ENCODE measurements around the gene OLFM2. TPM values are rescaled to one million over a fixed set of nuclear protein-coding genes. Genes with fewer than 3 reads are reported as not detected.

Gene OLFM2
- total RNA-seq, 2 donors from 2014 or later: 3.1 to 11.9 TPM

DNA sequence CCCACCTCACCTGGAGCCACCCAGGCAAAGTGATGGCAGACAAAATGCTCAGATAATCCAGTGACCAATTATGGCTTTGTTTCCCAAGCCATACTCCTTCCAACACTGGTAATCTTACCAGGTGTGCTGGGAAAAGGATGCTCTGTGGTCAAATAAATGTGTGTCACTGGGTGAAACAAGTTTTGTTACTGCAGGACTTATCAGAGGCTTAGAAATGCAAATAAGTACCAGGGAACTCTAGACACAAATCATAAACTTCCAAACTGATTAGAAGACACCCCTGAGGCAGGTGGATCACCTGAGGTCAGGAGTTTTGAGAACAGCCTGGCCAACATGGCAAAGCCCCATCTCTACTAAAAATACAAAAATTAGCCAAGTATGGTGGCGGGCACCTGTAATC, 74.8 kb downstream of the OLFM2 start:
- Histone ChIP-seq H3K9me3 (no peaks in the 10 kb centered on the region), H3K27ac (no peak overlapping the region), H3K27me3 (no peaks in the 10 kb centered on the region), H3K4me3 (no peak overlapping the region), H3K36me3 (replicated peaks in 1 of 2; ENCODE audit: insufficient read depth in 1 of 2, low read depth in 2 of 2) (no peaks in the 10 kb centered on the region), H3K4me1 (no peaks in the 10 kb centered on the region)
- ATAC-seq (no peak), DNase-seq (no peak)
- intact Hi-C loops (cut with DNase I): no loop called here
- 100% methylated on average over 1 of the region's 1 CpG for WGBS, 2 donors
- TF ChIP-seq, protein P1, sequence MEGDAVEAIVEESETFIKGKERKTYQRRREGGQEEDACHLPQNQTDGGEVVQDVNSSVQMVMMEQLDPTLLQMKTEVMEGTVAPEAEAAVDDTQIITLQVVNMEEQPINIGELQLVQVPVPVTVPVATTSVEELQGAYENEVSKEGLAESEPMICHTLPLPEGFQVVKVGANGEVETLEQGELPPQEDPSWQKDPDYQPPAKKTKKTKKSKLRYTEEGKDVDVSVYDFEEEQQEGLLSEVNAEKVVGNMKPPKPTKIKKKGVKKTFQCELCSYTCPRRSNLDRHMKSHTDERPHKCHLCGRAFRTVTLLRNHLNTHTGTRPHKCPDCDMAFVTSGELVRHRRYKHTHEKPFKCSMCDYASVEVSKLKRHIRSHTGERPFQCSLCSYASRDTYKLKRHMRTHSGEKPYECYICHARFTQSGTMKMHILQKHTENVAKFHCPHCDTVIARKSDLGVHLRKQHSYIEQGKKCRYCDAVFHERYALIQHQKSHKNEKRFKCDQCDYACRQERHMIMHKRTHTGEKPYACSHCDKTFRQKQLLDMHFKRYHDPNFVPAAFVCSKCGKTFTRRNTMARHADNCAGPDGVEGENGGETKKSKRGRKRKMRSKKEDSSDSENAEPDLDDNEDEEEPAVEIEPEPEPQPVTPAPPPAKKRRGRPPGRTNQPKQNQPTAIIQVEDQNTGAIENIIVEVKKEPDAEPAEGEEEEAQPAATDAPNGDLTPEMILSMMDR (IDR thresholded peaks at IDR 0.05): no peak
- TF ChIP-seq POLR2A (IDR thresholded peaks at IDR 0.05): no peak

DNA sequence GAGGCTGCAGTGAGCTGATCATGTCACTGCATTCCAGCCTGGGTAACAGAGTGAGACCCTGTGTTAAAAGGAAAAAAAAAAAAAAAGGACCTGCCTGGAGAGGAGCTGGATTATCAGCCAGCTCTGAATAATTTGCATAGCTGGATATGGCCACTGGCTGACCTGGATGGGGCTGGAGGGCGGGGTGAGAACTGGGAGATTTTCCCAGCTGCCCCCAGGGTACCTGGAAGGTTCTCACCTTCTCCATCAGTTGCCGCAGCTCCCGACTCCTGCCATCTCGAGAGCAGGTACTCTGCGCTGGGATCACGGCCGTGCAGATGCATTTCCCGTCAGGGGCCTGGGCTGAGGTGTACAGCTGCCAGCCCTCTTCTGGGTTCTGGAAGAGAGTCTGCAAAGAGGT, 75.9 kb downstream of the OLFM2 start:
- TF ChIP-seq, protein P1 (IDR thresholded peaks at IDR 0.05): no peak
- no peak for TF ChIP-seq POLR2A (IDR thresholded peaks at IDR 0.05)
- DNase-seq (no peak), ATAC-seq (no peak)
- Histone ChIP-seq H3K27ac (no peak overlapping the region), H3K9me3 (no peaks in the 10 kb centered on the region), H3K27me3 (no peaks in the 10 kb centered on the region), H3K36me3 (replicated peaks in 1 of 2; ENCODE audit: insufficient read depth in 1 of 2, low read depth in 2 of 2) (no peaks in the 10 kb centered on the region), H3K4me3 (no peak overlapping the region), H3K4me1 (no peaks in the 10 kb centered on the region)
- intact Hi-C loops (cut with DNase I): no loop called here
- WGBS, 2 donors: 84 to 89% methylated on average over 8 of the region's 8 CpGs

DNA sequence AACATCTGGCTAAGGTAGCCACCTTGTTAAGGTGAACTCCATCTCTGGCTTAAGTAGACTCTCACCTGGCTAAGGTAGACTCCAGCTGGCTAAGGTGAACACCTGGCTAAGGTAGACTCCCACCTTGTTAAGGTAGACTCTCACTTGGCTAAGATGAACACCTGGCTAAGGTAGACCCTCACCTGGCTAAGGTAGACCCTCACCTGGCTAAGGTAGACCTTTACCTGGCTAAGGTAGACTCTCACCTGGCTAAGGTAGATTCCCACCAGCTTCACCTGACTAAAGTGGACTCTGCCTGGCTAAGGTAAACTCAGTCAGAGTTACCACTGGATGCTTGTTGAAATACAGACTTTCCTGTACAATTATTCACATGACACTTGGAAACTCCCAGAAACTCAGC, 77.5 kb downstream of the OLFM2 start:
- TF ChIP-seq POLR2A (IDR thresholded peaks at IDR 0.05): no peak
- TF ChIP-seq, protein P1 (IDR thresholded peaks at IDR 0.05): no peak

DNA sequence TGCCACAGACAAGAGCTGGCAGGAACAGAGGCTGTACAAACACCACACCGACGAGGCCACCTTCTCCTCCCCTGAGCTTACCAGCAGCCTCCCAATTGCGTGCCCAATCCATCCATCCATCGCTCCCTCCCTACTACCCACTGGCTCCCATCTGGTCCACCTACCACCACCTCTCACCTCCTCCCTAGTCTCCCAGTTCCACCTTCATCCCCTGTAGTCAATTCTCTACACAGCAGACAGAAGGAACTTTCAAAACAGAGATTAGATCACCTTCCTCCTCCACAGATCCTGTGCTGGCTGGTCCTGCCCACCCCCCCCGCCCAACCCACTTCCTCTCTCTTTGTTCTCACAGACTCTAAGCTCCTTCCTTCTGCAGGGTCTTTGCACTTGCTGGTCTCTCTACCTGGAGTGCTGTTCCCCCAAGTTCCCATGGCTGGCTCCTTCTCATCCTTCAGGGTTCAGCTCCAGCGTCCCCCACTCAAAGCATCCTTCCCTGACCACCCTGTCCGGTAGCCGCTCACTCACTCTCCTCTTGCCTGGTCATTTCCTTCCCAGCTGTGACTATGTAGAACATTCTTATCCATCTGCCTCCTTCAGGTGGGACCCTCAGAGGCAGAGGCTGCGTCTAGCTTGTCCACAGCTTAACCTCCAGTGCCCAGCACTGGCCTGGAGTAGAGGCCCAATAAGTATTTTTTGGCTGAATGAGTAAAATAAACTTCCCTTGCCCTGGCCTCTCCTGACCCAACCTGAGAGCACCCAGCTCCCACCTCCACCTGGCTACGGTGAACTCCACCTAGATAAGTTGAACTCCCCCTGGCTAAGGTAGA, 78.2 kb downstream of the OLFM2 start:
- intact Hi-C loops (cut with DNase I): no loop called here
- ATAC-seq (no peak), DNase-seq (no peak)
- Histone ChIP-seq H3K9me3 (no peaks in the 10 kb centered on the region), H3K27me3 (no peaks in the 10 kb centered on the region), H3K27ac (no peak overlapping the region), H3K36me3 (replicated peaks in 1 of 2; ENCODE audit: insufficient read depth in 1 of 2, low read depth in 2 of 2) (no peaks in the 10 kb centered on the region), H3K4me3 (no peak overlapping the region), H3K4me1 (no peaks in the 10 kb centered on the region)
- 76 to 88% methylated on average over 9 to 10 of the region's 10 CpGs for WGBS, 2 donors
- TF ChIP-seq, protein P1 (IDR thresholded peaks at IDR 0.05): no peak
- TF ChIP-seq POLR2A (IDR thresholded peaks at IDR 0.05): no peak

More for the DNA sequence above, 77.5 kb downstream of the OLFM2 start:
- no peak for DNase-seq
- Histone ChIP-seq H3K4me3 (no peak overlapping the region), H3K4me1 (no peaks in the 10 kb centered on the region), H3K27ac (no peak overlapping the region), H3K27me3 (no peaks in the 10 kb centered on the region), H3K36me3 (replicated peaks in 1 of 2; ENCODE audit: insufficient read depth in 1 of 2, low read depth in 2 of 2) (no peaks in the 10 kb centered on the region), H3K9me3 (no peaks in the 10 kb centered on the region)
- intact Hi-C loops (cut with DNase I): no loop called here
- no peak for ATAC-seq
